Neural cell (in vitro differentiated cells): ENCODE results near the gene CRADD. TPM values are rescaled to one million over a fixed set of nuclear protein-coding genes. Genes with fewer than 3 reads are reported as not detected.

Experiments used
- H2AFZ ChIP-seq: fragments of 200-600, 300-800 bp; sonication (generic), shearing (Covaris generic); 2 replicates; pipeline ENCODE4 v1.6.0; 2014; ENCODE audit warnings: low read depth, mild to moderate bottlenecking, antibody characterized with exemption, low read length, moderate library complexity
- H3F3A ChIP-seq: fragments of 200-600 bp; shearing (Covaris generic); 2 replicates; pipeline ENCODE4 v1.6.1; 2016; ENCODE audit warnings: mild to moderate bottlenecking, moderate library complexity, mixed read lengths, antibody characterized with exemption, low read length; ENCODE audit not compliant: insufficient read depth, poor library complexity, severe bottlenecking
- H3K27ac ChIP-seq: fragments of 200-600, 300-800 bp; sonication (generic), shearing (Covaris generic); 2 replicates; pipeline ENCODE4 v1.5.1; 2014; ENCODE audit warnings: mild to moderate bottlenecking, low read length, moderate library complexity
- H3K27me3 ChIP-seq: fragments of 300-800, 200-600 bp; sonication (generic), shearing (Covaris generic); 2 replicates; pipeline ENCODE4 v1.6.0; 2014; ENCODE audit warnings: mild to moderate bottlenecking, low read depth, low read length, moderate library complexity; ENCODE audit not compliant: insufficient read depth
- H3K36me3 ChIP-seq: fragments of 300-800, 200-600 bp; sonication (generic), shearing (Covaris generic); 2 replicates; pipeline ENCODE4 v1.5.1; 2014; ENCODE audit warnings: mild to moderate bottlenecking, antibody characterized with exemption, low read length, moderate library complexity; ENCODE audit not compliant: insufficient read depth
- H3K4me2 ChIP-seq: fragments of 300-800, 200-600 bp; sonication (generic), shearing (Covaris generic); 2 replicates; pipeline ENCODE4 v1.6.0; 2014; ENCODE audit warnings: mild to moderate bottlenecking, low read length
- H3K4me3 ChIP-seq: fragments of 300-800, 200-600 bp; sonication (generic), shearing (Covaris generic); 2 replicates; pipeline ENCODE4 v1.5.1; 2014; ENCODE audit warnings: mild to moderate bottlenecking, low read length, moderate library complexity
- H3K79me2 ChIP-seq: fragments of 200-600 bp; shearing (Covaris generic); replicated peaks from 2 replicates; pipeline ENCODE4 v1.6.0; 2014; ENCODE audit warnings: mild to moderate bottlenecking, low read length, moderate library complexity; ENCODE audit not compliant: insufficient read depth
- H3K9ac ChIP-seq: fragments of 300-800, 200-600 bp; sonication (generic), shearing (Covaris generic); 2 replicates; pipeline ENCODE4 v1.6.1; 2016; ENCODE audit warnings: mild to moderate bottlenecking, low read length, mixed read lengths
- H3K9me2 ChIP-seq: fragments of 200-600 bp; shearing (Covaris generic); 2 replicates; pipeline ENCODE4 v1.6.1; 2016; ENCODE audit warnings: mild to moderate bottlenecking, low read length, mixed read lengths; ENCODE audit not compliant: insufficient read depth
- H3K9me3 ChIP-seq: fragments of 200-600, 300-800 bp; sonication (generic), shearing (Covaris generic); 2 replicates; pipeline ENCODE4 v1.6.1; 2016; ENCODE audit warnings: mild to moderate bottlenecking, mixed run types, low read length, moderate library complexity, mixed read lengths
- H4K20me1 ChIP-seq: fragments of 200-600 bp; shearing (Covaris generic); 2 replicates; pipeline ENCODE4 v1.6.1; 2016; ENCODE audit warnings: mild to moderate bottlenecking, mixed run types; ENCODE audit not compliant: insufficient read depth
- EP300 ChIP-seq: fragments of 450-650 bp; conservative IDR thresholded peaks from 2 replicates; pipeline ENCODE4 v1.6.1; 2014; ENCODE audit warnings: antibody characterized with exemption, mild to moderate bottlenecking, moderate library complexity; ENCODE audit not compliant: poor library complexity, severe bottlenecking
- EZH2 ChIP-seq: fragments of 200-600, 300-800 bp; shearing (Covaris generic), sonication (generic); IDR thresholded peaks from 2 replicates; pipeline ENCODE4 v1.6.1; 2014; ENCODE audit warnings: antibody characterized with exemption, low read length, borderline replicate concordance, mild to moderate bottlenecking; ENCODE audit not compliant: insufficient read depth, poor library complexity, severe bottlenecking
- MXI1 ChIP-seq: fragments of 450-650 bp; conservative IDR thresholded peaks from 2 replicates; pipeline ENCODE4 v1.6.1; 2014; ENCODE audit warnings: antibody characterized with exemption, mild to moderate bottlenecking; ENCODE audit not compliant: poor library complexity, severe bottlenecking
- POLR2AphosphoS5 ChIP-seq: IDR thresholded peaks from 2 replicates; pipeline ENCODE4 v1.6.1; 2012
- RAD21 ChIP-seq: fragments of 450-650 bp; conservative IDR thresholded peaks from 2 replicates; pipeline ENCODE4 v1.6.1; 2014; ENCODE audit warnings: antibody characterized with exemption, mild to moderate bottlenecking, moderate library complexity
- SMC3 ChIP-seq: fragments of 450-650 bp; conservative IDR thresholded peaks from 2 replicates; pipeline ENCODE4 v1.6.1; 2014; ENCODE audit warnings: antibody characterized with exemption, mild to moderate bottlenecking, moderate library complexity; ENCODE audit not compliant: poor library complexity
- TAF1 ChIP-seq: IDR thresholded peaks from 2 replicates; pipeline ENCODE4 v1.6.1; 2012; ENCODE audit warnings: low read depth
- polyA plus RNA-seq: library from polyadenylated mRNA; depleted of rRNA; stranded (reverse); fragments of >200 nt; gene quantifications from 2 replicates; pipeline ENCODE4 v1.2.3, GENCODE V29; 2014
- TF ChIP-seq, protein P1 (sequence below): fragments of 450-650 bp; IDR thresholded peaks from 2 replicates; pipeline ENCODE4 v1.5.1; 2014; ENCODE audit warnings: antibody characterized with exemption, mild to moderate bottlenecking, moderate library complexity; ENCODE audit not compliant: poor library complexity, severe bottlenecking
- TF ChIP-seq, protein P2 (sequence below): IDR thresholded peaks from 2 replicates; pipeline ENCODE4 v1.6.1; 2012; ENCODE audit warnings: borderline replicate concordance

The CRADD gene
- polyA plus RNA-seq, 1 donor from 2014 or later: 23.5 TPM

DNA sequence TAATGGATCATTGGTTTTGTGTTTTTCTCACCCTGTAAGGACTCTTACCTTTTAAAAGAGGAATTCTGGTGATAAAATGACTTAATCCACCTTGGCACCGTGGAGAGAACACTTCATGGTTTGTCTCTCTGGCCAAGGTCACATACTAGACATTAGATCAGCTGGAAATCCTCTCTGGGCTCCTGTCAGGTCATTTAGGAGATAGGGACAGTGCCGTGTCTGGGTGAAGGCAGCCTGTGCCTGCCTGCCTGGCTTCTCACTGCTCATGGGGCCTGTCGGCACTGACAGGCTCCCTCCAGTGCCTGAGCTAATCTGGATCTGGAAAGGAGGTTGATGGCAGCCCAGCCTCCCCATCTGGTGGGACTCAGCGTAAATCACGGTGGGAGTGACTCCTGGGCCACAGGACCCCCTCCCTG is 5.7 kb downstream of the CRADD start:
- Histone ChIP-seq H4K20me1 (no peaks in the 10 kb centered on the region), H3K79me2 (no peaks in the 10 kb centered on the region), H3K9ac (no peak overlapping the region), H3K36me3 (no peaks in the 10 kb centered on the region), H2AFZ (no peak overlapping the region), H3K27me3 (no peaks in the 10 kb centered on the region), H3K4me3 (no peak overlapping the region), H3K9me3 (no peaks in the 10 kb centered on the region), H3K4me2 (no peak overlapping the region), H3K9me2 (no peaks in the 10 kb centered on the region), H3K27ac (no peak overlapping the region), H3F3A (no peaks in the 10 kb centered on the region)
- no peak for TF ChIP-seq TAF1

DNA sequence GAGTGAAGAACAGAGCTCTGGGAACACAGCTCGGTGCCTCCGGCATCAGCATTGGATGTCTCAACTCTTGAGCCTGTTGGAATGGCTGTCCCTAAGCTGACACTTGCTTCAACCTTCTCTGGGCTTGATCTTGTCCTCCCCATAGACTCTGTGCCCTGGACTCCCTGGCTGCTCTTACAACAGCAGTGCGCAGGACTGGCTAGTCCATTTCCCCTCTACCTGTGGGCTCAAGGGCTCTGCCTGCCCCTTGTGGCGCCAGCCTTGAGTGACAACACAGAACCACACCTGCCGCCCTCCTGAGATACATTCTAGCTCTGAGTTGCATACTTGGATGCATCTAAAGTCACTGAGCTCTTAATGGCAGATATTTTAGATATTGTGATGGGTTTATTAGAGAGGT is 6.2 kb downstream of the CRADD start:
- H3K27me3 ChIP-seq: no peaks in the 10 kb centered on the region
- H4K20me1 ChIP-seq: no peaks in the 10 kb centered on the region
- H2AFZ ChIP-seq: no peak overlapping the region
- no peak overlapping the region for H3K4me2 ChIP-seq
- H3K36me3 ChIP-seq: no peaks in the 10 kb centered on the region
- H3K9ac ChIP-seq: no peak overlapping the region
- TF ChIP-seq, protein P1, sequence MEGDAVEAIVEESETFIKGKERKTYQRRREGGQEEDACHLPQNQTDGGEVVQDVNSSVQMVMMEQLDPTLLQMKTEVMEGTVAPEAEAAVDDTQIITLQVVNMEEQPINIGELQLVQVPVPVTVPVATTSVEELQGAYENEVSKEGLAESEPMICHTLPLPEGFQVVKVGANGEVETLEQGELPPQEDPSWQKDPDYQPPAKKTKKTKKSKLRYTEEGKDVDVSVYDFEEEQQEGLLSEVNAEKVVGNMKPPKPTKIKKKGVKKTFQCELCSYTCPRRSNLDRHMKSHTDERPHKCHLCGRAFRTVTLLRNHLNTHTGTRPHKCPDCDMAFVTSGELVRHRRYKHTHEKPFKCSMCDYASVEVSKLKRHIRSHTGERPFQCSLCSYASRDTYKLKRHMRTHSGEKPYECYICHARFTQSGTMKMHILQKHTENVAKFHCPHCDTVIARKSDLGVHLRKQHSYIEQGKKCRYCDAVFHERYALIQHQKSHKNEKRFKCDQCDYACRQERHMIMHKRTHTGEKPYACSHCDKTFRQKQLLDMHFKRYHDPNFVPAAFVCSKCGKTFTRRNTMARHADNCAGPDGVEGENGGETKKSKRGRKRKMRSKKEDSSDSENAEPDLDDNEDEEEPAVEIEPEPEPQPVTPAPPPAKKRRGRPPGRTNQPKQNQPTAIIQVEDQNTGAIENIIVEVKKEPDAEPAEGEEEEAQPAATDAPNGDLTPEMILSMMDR: no peak
- TF ChIP-seq, protein P2, sequence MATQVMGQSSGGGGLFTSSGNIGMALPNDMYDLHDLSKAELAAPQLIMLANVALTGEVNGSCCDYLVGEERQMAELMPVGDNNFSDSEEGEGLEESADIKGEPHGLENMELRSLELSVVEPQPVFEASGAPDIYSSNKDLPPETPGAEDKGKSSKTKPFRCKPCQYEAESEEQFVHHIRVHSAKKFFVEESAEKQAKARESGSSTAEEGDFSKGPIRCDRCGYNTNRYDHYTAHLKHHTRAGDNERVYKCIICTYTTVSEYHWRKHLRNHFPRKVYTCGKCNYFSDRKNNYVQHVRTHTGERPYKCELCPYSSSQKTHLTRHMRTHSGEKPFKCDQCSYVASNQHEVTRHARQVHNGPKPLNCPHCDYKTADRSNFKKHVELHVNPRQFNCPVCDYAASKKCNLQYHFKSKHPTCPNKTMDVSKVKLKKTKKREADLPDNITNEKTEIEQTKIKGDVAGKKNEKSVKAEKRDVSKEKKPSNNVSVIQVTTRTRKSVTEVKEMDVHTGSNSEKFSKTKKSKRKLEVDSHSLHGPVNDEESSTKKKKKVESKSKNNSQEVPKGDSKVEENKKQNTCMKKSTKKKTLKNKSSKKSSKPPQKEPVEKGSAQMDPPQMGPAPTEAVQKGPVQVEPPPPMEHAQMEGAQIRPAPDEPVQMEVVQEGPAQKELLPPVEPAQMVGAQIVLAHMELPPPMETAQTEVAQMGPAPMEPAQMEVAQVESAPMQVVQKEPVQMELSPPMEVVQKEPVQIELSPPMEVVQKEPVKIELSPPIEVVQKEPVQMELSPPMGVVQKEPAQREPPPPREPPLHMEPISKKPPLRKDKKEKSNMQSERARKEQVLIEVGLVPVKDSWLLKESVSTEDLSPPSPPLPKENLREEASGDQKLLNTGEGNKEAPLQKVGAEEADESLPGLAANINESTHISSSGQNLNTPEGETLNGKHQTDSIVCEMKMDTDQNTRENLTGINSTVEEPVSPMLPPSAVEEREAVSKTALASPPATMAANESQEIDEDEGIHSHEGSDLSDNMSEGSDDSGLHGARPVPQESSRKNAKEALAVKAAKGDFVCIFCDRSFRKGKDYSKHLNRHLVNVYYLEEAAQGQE: no peak
- TF ChIP-seq EP300 (no peak), EZH2 (no peak), SMC3 (no peak), POLR2AphosphoS5 (no peak), MXI1 (no peak)
- no peak overlapping the region for H3K4me3 ChIP-seq
- H3F3A ChIP-seq: no peaks in the 10 kb centered on the region
- H3K27ac ChIP-seq: no peak overlapping the region
- H3K79me2 ChIP-seq: no peaks in the 10 kb centered on the region
- H3K9me2 ChIP-seq: no peaks in the 10 kb centered on the region
- no peaks in the 10 kb centered on the region for H3K9me3 ChIP-seq

DNA sequence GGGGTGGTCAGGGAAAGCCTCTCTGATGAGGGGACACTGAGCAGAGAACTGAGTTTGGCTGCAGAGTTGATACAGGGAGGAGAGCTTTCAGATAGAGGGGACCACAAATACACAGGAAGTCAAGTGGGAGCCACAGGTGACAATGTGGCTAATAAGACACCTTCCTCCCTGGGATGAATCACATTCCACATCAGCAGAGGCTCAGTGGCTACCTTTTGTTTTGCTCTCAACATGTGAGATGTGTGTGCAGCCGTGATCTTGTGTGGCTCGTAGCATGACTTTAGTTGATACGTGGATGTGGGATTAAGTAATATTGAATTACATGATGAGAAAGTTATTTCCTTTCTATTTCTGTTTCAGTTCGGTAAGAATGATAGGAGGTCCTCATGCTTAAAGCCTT is 7.5 kb downstream of the CRADD start:
- Histone ChIP-seq H3K4me3 (no peak overlapping the region), H3K36me3 (no peaks in the 10 kb centered on the region), H3K9me2 (no peaks in the 10 kb centered on the region), H3K9me3 (no peaks in the 10 kb centered on the region), H3K9ac (no peak overlapping the region), H3K4me2 (no peak overlapping the region), H4K20me1 (no peaks in the 10 kb centered on the region), H2AFZ (no peak overlapping the region), H3K27me3 (no peaks in the 10 kb centered on the region), H3K27ac (no peak overlapping the region), H3K79me2 (no peaks in the 10 kb centered on the region), H3F3A (no peaks in the 10 kb centered on the region)
- TF ChIP-seq MXI1 (no peak), TAF1 (no peak), RAD21 (no peak), EZH2 (no peak), EP300 (no peak), POLR2AphosphoS5 (no peak), SMC3 (no peak)
- TF ChIP-seq, protein P2: no peak
- TF ChIP-seq, protein P1: no peak
